HFFc6 (cell line): ENCODE data around the gene RBP5. TPM values are rescaled to one million over a fixed set of nuclear protein-coding genes. Genes with fewer than 3 reads are reported as not detected.

Source experiments
- DNase-seq: peaks from one replicate; pipeline ENCODE4 v3.0.0-alpha.2; 2018
- H3K27ac Mint-ChIP-seq: 2 replicates; pipeline ENCODE4 v1.8.0; 2020; ENCODE audit warnings: mild to moderate bottlenecking, mixed read lengths
- H3K27me3 Mint-ChIP-seq: 2 replicates; pipeline ENCODE4 v1.8.0; 2021; ENCODE audit warnings: mild to moderate bottlenecking, moderate library complexity, mixed read lengths; ENCODE audit not compliant: insufficient read depth
- H3K36me3 Mint-ChIP-seq: 2 replicates; pipeline ENCODE4 v1.8.0; 2021; ENCODE audit warnings: low read depth, mixed read lengths
- H3K4me1 Mint-ChIP-seq: 2 replicates; pipeline ENCODE4 v1.8.0; 2020; ENCODE audit warnings: low read depth, mixed read lengths
- H3K4me3 Mint-ChIP-seq: 2 replicates; pipeline ENCODE4 v1.8.0; 2020; ENCODE audit warnings: mild to moderate bottlenecking, moderate library complexity, mixed read lengths
- H3K9me3 Mint-ChIP-seq: 2 replicates; pipeline ENCODE4 v1.8.0; 2020; ENCODE audit warnings: mild to moderate bottlenecking, mixed read lengths
- total RNA-seq, 6 experiments: library from RNA; stranded (reverse); fragmentation: NEBNext Ultra II Directional; extraction: Animal tissue kit (Norgen Biotek cat#: 25700); gene quantifications; 2 replicates in 1 of 6; 3 replicates in 5 of 6; pipeline ENCODE4 v1.2.3, GENCODE V29; 2021
- TF ChIP-seq, protein P1 (sequence below): fragments of 200-600 bp; sonication (generic); IDR thresholded peaks from 2 replicates; pipeline ENCODE4 v1.5.0; 2021; ENCODE audit warnings: antibody characterized with exemption, mild to moderate bottlenecking

RBP5 gene
- total RNA-seq, 6 experiments from 2014 or later = not detected

DNA sequence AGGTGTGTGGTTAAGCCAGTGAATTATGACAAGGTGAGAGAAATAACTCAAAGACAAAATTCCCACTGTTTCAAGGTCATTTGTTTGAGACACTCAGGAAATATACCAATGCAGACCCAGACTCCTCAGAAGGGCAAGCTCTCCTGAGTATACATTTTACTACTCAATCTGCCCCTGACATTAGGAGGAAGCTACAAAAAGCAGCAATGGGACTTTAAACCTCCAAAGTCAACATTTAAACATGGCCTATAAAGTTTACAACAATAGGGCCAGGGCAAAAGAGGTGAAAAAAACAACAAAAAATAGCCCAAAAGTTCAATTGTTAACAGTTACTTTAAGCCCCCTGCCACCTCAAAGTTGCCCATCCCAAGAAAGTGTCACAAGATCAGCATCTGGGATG, 41.3 kb upstream of the RBP5 start:
- Mint-ChIP-seq H3K4me1 (peaks cover 4% of the 10 kb centered on the region), H3K4me3 (no peak overlapping the region), H3K36me3 (peaks cover 33% of the 10 kb centered on the region), H3K9me3 (peaks cover 73% of the 10 kb centered on the region), H3K27ac (no peak overlapping the region), H3K27me3 (peaks cover 3% of the 10 kb centered on the region; the same call in 1 of the 2 replicates)
- TF ChIP-seq, protein P1, sequence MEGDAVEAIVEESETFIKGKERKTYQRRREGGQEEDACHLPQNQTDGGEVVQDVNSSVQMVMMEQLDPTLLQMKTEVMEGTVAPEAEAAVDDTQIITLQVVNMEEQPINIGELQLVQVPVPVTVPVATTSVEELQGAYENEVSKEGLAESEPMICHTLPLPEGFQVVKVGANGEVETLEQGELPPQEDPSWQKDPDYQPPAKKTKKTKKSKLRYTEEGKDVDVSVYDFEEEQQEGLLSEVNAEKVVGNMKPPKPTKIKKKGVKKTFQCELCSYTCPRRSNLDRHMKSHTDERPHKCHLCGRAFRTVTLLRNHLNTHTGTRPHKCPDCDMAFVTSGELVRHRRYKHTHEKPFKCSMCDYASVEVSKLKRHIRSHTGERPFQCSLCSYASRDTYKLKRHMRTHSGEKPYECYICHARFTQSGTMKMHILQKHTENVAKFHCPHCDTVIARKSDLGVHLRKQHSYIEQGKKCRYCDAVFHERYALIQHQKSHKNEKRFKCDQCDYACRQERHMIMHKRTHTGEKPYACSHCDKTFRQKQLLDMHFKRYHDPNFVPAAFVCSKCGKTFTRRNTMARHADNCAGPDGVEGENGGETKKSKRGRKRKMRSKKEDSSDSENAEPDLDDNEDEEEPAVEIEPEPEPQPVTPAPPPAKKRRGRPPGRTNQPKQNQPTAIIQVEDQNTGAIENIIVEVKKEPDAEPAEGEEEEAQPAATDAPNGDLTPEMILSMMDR = no peak
- no peak for DNase-seq

DNA sequence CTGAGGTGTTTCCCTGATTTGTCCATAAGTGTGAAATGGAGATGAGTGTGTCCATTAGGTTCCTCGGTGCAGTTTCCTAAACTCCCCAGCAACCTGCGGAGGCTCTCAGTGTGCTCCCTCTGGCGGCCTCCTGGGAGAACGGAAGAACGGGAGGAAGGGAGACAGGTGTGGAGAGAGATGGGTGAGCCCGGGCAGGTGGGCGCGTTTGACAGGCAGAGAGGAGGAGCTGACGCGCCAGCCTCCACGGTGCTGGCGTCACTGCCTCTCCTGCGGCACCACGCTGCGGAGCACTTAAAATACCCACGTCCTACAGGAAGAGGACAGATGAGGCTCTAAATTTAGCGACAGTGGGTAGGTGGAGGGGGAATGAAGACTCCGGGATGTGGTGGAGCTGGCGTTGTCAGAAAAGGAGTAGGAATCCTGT, 34.0 kb upstream of the RBP5 start:
- no peak overlapping the region for H3K4me3 Mint-ChIP-seq
- no peak overlapping the region for H3K27ac Mint-ChIP-seq
- 0 out of 2 replicates have a peak, but pooled peaks cover 5% of the 10 kb centered on the region for H3K4me1 Mint-ChIP-seq
- TF ChIP-seq, protein P1 = peak; percentile 65
- H3K27me3 Mint-ChIP-seq = peaks cover 14% of the 10 kb centered on the region
- H3K36me3 Mint-ChIP-seq = peaks cover 8% of the 10 kb centered on the region; the same call in 1 of the 2 replicates
- DNase-seq = no peak
- peaks cover 15% of the 10 kb centered on the region for H3K9me3 Mint-ChIP-seq

DNA sequence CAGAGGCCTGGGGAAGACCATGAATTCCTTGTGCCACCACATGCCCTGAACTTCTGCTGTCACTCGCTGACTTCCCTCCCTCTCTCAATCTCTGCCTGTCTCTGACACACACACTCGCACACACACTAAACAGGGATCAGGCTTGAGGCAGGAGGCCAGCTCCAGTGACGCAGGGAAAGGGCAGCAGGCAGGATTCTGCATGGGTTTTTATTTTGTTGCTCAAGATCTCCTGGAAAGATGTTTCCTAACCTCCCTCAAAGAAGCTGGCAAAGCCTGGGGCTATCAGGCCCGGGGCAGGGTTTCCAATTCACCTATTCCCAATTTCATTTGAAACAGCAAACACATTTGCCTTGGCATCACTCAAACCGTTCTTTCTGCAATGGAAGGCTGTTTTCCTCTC, 33.1 kb upstream of the RBP5 start:
- peak; percentile 25 for DNase-seq
- peaks cover 6% of the 10 kb centered on the region for H3K9me3 Mint-ChIP-seq
- H3K36me3 Mint-ChIP-seq = no peaks in the 10 kb centered on the region; the same call in 1 of the 2 replicates
- H3K27me3 Mint-ChIP-seq = peaks cover 13% of the 10 kb centered on the region
- TF ChIP-seq, protein P1 = no peak
- H3K4me3 Mint-ChIP-seq = no peak overlapping the region
- 0 out of 2 replicates have a peak, but pooled peaks cover 5% of the 10 kb centered on the region for H3K4me1 Mint-ChIP-seq
- H3K27ac Mint-ChIP-seq = no peak overlapping the region

DNA sequence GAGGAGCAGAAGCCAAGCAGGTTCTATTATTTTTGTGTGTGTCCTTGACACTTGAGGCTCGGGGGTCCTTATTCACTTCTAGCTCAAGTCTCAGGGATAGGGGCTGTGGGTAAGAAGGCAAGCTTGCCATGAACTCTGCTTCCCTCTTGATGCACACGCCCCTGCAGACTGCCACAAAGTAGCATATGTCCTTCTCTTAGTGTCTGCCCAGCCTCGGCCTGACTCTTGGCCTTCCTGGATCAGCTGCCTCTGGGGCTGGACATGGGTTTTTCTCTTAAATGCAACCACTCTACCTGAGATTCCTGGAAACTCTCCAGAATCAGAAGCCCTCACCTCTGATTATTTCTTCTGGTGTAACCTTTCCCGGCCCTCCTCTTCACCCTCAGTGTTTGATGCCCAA, 32.6 kb upstream of the RBP5 start:
- H3K27me3 Mint-ChIP-seq = peaks cover 10% of the 10 kb centered on the region
- no peak overlapping the region for H3K4me3 Mint-ChIP-seq
- no peaks in the 10 kb centered on the region for H3K36me3 Mint-ChIP-seq
- no peak for DNase-seq
- peaks cover under 1% of the 10 kb centered on the region; the same call in 1 of the 2 replicates for H3K9me3 Mint-ChIP-seq
- H3K4me1 Mint-ChIP-seq = peaks cover 5% of the 10 kb centered on the region; the same call in 1 of the 2 replicates
- TF ChIP-seq, protein P1 = no peak
- H3K27ac Mint-ChIP-seq = no peak overlapping the region

DNA sequence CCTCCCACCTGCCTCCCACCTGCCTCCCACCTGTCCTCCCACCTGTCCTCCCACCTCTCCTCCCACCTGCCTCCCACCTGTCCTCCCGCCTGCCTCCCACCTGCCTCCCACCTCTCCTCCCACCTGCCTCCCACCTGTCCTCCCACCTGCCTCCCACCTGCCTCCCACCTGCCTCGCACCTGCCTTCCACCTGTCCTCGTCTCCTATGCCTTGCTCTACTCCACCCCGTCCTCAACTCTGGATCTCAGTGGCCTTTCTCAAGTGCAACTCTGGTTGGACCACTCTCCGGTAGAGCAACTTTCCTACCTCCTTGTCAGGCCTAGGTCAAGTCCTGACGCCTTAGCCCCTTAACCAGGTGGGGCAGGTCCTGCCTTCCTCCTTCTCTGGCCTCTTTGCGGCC, 31.5 kb upstream of the RBP5 start:
- Mint-ChIP-seq H3K9me3 (no peaks in the 10 kb centered on the region), H3K4me1 (peaks cover 9% of the 10 kb centered on the region), H3K4me3 (no peak overlapping the region), H3K36me3 (no peaks in the 10 kb centered on the region), H3K27me3 (peaks cover 10% of the 10 kb centered on the region), H3K27ac (no peak overlapping the region)
- DNase-seq = no peak
- TF ChIP-seq, protein P1 = no peak
